ENCODE measurements around the gene TMEM54.
A peak's percentile ranks its signal among the peaks of the same experiment; 100 is the strongest.

Gene TMEM54

GRCh38 chr1:32895325-32896215 is 5.6 kb downstream of the TMEM54 start:
- DNase-seq (ENCODE audit: low spot score): no peak

- DNase-seq (ENCODE audit: low spot score): no peak
Measured at GRCh38 chr1:32894681-32895080, 6.5 kb downstream of the TMEM54 start.

- DNase-seq (ENCODE audit: low spot score): no peak
Measured at GRCh38 chr1:32894019-32894600, 7.1 kb downstream of the TMEM54 start.

GRCh38 chr1:32893198-32894018 is 7.8 kb downstream of the TMEM54 start:
- no peak for DNase-seq (ENCODE audit: low spot score)

GRCh38 chr1:32892368-32893197 is 8.6 kb downstream of the TMEM54 start:
- peak; percentile 61 for DNase-seq (ENCODE audit: low spot score)

- no peak for DNase-seq (ENCODE audit: low spot score)
Measured at GRCh38 chr1:32891630-32892029, 9.6 kb downstream of the TMEM54 start.

- no peak for DNase-seq (ENCODE audit: low spot score)
Measured at GRCh38 chr1:32891241-32891570, 10.0 kb downstream of the TMEM54 start.

GRCh38 chr1:32890516-32891240 is 10.5 kb downstream of the TMEM54 start:
- no peak for DNase-seq (ENCODE audit: low spot score)

GRCh38 chr1:32889731-32890278 is 11.4 kb downstream of the TMEM54 start:
- no peak for DNase-seq (ENCODE audit: low spot score)

GRCh38 chr1:32888677-32889420 is 12.3 kb downstream of the TMEM54 start:
- no peak for DNase-seq (ENCODE audit: low spot score)

GRCh38 chr1:32888134-32888533 is 13.1 kb downstream of the TMEM54 start:
- DNase-seq (ENCODE audit: low spot score): no peak

GRCh38 chr1:32887623-32888022 is 13.6 kb downstream of the TMEM54 start:
- no peak for DNase-seq (ENCODE audit: low spot score)

GRCh38 chr1:32886828-32887414 is 14.3 kb downstream of the TMEM54 start:
- no peak for DNase-seq (ENCODE audit: low spot score)

GRCh38 chr1:32886004-32886827 is 15.0 kb downstream of the TMEM54 start, which contains the start of gene HPCA:
Gene HPCA (plus strand): TSS chr1:32886491. CDS start chr1:32888899, 2,408 bp downstream.
- DNase-seq (ENCODE audit: low spot score): no peak

GRCh38 chr1:32885676-32886003 is 15.5 kb downstream of the TMEM54 start:
- DNase-seq (ENCODE audit: low spot score): no peak

GRCh38 chr1:32884726-32885125 is 16.5 kb downstream of the TMEM54 start:
- no peak for DNase-seq (ENCODE audit: low spot score)

- DNase-seq (ENCODE audit: low spot score): no peak
Measured at GRCh38 chr1:32884032-32884372, 17.2 kb downstream of the TMEM54 start.

GRCh38 chr1:32883338-32884031 is 17.7 kb downstream of the TMEM54 start:
- no peak for DNase-seq (ENCODE audit: low spot score)
